RWPE1 (cell line): ENCODE results near the gene CNIH2.
"Not testable (repeated sequence)": the region's sequence is repeated elsewhere in the genome, so short reads cannot be mapped to it uniquely, and the experiment has no call there.

Experiments
- CTCF ChIA-PET: fragments of 350-600 bp; sonication (Branson Sonifier 250); formaldehyde crosslinking; extraction: SDS; loops from one replicate; lab custom pipeline; 2021; lab: Yijun Ruan, JAX
- POLR2A ChIA-PET: fragments of 400-600 bp; formaldehyde crosslinking; extraction: SDS; loops from one replicate; lab custom pipeline; 2020; ENCODE audit warnings: antibody characterized with exemption; ENCODE audit not compliant: low non-redundant PET; lab: Yijun Ruan, JAX
- DNase-seq: peaks from one replicate; pipeline ENCODE4 v3.0.0; 2012; ENCODE audit warnings: low spot score
- H3K27ac ChIP-seq: fragments of 450-650 bp; 2 replicates; pipeline ENCODE4 v1.5.1; 2017
- CTCF ChIP-seq: fragments of 450-650 bp; conservative IDR thresholded peaks from 2 replicates; pipeline ENCODE4 v1.5.1; 2017; ENCODE audit warnings: low read depth, mild to moderate bottlenecking

The CNIH2 gene

GRCh38 chr11:66268952-66269905 is 8.7 kb upstream of the CNIH2 start:
- no peak for TF ChIP-seq CTCF
- H3K27ac ChIP-seq, result peak overlapping the region; percentile 95
- DNase-seq, result peak; percentile 20
- ChIA-PET POLR2A (no interaction called here), CTCF (interaction anchor here (0.7 kb wide), 1 partner anchor 356 kb away, joined by 3 read pairs; no protein-coding TSS in a partner anchor)

DNA sequence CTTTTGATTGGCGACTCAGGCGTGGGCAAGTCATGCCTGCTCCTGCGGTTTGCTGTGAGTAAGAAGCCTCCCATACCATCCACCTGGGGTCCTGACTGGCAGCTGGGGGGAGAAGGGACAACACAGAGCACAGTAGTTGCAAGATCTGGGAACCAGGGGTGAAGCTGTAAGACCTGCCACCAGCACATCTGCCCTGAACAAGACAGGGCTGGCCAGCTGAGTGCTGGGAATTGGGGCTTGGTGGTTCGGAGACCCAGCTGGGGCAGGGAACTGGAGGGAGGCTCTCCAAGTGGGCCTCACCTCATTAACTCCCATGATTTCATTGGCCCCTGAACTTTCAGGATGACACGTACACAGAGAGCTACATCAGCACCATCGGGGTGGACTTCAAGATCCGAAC is 6.2 kb upstream of the CNIH2 start:
- POLR2A ChIA-PET, result no interaction called here
- no peak for DNase-seq
- TF ChIP-seq CTCF, result no peak
- CTCF ChIA-PET, result interaction anchor here (0.5 to 1.9 kb wide), 2 partner anchors 11 to 13 kb away, joined by 5 to 13 read pairs; no protein-coding TSS in a partner anchor
- peak overlapping the region; percentile 77 for H3K27ac ChIP-seq

GRCh38 chr11:66272596-66272995 is 5.4 kb upstream of the CNIH2 start:
- CTCF ChIA-PET, result interaction anchor here (1.4 to 1.9 kb wide), 2 partner anchors 10 to 14 kb away, joined by 3 to 13 read pairs; no protein-coding TSS in a partner anchor
- POLR2A ChIA-PET, result no interaction called here
- H3K27ac ChIP-seq, result peak overlapping the region; percentile 77
- TF ChIP-seq CTCF, result no peak
- no peak for DNase-seq

DNA sequence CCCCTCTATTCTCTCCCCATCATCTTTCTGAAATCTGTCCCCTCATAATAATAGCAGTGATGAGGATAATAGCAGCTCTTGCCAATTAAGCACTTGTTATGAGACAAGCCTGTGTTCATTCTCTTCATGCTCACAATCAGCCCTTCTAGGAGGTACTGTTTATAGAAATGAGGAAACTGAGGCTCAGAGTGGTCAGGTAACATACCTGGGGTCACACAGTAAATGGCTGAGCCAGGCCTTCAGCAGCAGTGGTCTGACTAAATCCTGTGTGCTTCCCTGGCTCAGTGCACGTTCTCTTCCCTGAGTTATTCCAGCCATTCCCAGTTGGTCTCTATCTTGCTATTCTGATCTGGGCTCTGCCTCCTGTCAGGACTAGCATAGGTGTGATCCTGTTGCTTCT is 3.8 kb upstream of the CNIH2 start:
- CTCF ChIA-PET, result interaction anchor here (1.8 kb wide), 1 partner anchor 9 kb away, joined by 4 read pairs; no protein-coding TSS in a partner anchor
- no peak for TF ChIP-seq CTCF
- no peak for DNase-seq
- POLR2A ChIA-PET, result interaction anchor here (0.5 kb wide), 1 partner anchor 16 kb away, joined by 3 read pairs; no protein-coding TSS in a partner anchor
- H3K27ac ChIP-seq, result peak overlapping the region; percentile 77

DNA sequence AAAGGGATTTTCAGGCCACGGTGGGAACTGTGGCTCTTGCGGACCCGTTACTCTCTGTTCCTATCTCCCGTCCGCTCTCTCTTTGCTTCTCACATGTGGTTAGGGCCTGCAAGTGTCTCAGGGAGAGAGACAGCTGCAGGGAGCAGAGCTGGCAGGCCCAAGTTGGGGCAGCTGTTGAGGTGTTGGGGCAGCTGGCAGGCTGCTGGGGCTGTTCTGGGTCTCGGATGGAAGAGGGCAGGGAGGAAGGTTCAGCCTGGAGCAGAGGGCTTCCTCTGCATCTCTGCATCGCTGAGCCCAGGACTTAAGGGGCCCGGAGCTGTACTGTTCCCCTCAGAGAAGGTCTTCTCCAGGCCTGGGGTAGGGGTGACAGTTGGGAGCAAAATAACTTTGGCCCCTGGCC is 2.6 kb upstream of the CNIH2 start:
- peak overlapping the region; percentile 77 for H3K27ac ChIP-seq
- ChIA-PET CTCF (no interaction called here), POLR2A (no interaction called here)
- no peak for DNase-seq
- no peak for TF ChIP-seq CTCF

DNA sequence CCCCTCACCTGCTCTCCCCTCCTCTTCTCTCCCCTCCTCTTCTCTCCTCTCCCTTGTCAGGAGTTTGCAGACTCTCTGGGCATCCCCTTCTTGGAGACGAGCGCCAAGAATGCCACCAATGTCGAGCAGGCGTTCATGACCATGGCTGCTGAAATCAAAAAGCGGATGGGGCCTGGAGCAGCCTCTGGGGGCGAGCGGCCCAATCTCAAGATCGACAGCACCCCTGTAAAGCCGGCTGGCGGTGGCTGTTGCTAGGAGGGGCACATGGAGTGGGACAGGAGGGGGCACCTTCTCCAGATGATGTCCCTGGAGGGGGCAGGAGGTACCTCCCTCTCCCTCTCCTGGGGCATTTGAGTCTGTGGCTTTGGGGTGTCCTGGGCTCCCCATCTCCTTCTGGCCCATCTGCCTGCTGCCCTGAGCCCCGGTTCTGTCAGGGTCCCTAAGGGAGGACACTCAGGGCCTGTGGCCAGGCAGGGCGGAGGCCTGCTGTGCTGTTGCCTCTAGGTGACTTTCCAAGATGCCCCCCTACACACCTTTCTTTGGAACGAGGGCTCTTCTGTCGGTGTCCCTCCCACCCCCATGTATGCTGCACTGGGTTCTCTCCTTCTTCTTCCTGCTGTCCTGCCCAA is 1.9 kb upstream of the CNIH2 start:
- no peak for TF ChIP-seq CTCF
- no peak for DNase-seq
- ChIA-PET POLR2A (no interaction called here), CTCF (no interaction called here)
- H3K27ac ChIP-seq, result peak overlapping the region; percentile 77

DNA sequence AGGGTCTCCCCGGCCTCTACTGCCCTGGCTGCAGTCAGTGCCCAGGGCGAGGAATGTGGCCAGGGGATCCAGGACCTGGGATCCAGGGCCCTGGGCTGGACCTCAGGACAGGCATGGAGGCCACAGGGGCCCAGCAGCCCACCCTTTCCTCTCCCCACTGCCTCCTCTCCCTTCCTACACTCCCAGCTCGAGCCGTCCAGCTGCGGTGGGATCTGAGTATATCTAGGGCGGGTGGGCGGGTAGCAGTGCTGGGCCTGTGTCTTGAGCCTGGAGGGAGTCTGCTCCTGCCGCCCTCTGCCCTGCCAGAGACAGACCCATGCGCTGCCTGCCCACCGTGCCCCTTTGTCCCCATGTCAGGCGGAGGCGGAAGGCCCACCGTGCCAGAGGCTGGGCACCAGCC is 1.4 kb upstream of the CNIH2 start:
- CTCF ChIA-PET, result interaction anchor here (0.8 kb wide), 1 partner anchor 35 kb away, joined by 3 read pairs; no protein-coding TSS in a partner anchor
- DNase-seq, POLR2A ChIA-PET: not testable (repeated sequence)
- H3K27ac ChIP-seq, result peak overlapping the region; percentile 77

DNA sequence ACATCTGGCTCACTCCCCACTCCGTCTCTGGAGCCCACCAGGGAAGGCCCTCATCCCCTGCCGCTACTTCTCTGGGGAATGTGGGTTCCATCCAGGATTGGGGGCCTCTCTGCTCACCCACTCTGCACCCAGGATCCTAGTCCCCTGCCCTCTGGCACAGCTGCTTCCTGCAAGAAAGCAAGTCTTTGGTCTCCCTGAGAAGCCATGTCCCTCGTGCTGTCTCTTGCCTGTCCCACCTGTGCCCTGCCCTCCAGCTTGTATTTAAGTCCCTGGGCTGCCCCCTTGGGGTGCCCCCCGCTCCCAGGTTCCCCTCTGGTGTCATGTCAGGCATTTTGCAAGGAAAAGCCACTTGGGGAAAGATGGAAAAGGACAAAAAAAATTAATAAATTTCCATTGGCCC is 911 bp upstream of the CNIH2 start:
- CTCF ChIA-PET, result interaction anchor here (0.8 kb wide), 1 partner anchor 34 kb away, joined by 3 read pairs; no protein-coding TSS in a partner anchor
- DNase-seq, POLR2A ChIA-PET: not testable (repeated sequence)
- peak overlapping the region; percentile 77 for H3K27ac ChIP-seq
